KBM-7 (cell line): ENCODE results near the gene PPP3CA.
A peak's percentile ranks its signal among the peaks of the same experiment; 100 is the strongest.

Source experiments
- DNase-seq: peaks from one replicate; pipeline ENCODE4 v3.0.0-alpha.2; 2015
- in situ Hi-C: fragments of 300-500 bp; cut with MboI; formaldehyde crosslinking; loops from 2 replicates; pipeline ENCODE4 v1.14.3; 2020; ENCODE audit warnings: low sequenced_read_pairs, low pct_unique_long_range_greater_than_20kb, mixed read lengths

Gene PPP3CA

DNA sequence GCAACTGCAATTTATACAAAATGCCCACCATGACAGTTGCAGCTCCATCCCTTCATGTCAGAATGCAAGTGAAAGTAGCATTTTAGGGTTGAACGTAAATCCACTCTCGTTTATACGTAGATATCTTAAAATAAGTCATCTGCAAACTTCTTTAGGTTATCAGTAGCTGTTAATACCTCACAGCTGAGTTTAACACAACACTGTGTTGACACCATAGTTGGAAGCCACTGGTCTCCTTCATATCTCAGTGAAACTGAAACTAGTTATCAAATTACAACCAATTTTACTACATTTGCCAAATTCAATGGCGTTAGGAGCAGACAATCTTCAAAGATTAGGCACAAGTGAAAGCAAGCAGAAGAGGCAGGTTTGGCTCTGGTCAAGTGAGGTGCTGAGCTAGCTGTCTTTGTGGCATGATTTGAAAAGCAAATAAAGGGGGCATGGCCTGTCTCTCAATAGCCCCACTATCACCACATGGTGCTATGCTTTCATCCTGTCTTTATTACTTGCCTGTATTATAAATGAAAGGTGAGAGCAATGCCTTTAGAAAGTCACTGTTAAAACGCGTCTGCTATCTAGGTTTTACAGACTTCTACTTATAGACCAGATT lies 12.3 kb downstream of the PPP3CA start:
- in situ Hi-C loops: no loop called here
- DNase-seq: no peak

DNA sequence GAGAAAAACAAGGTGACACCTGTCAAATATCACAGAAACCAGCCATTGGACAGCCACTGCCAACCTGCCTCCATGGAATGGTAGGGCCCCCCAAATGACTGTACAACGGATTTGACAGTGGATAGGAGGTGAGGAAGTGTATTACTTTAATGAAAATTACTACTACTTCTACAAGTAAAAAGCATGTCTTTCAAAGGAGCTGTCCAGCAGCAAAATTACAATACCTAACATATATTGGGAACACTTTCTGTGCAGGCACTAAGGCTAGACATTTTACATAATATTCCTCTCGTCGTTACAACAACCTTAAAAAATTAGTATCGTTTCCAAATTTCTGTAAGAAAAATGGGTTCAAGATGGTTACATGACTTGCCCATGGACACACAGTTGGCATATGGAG lies 14.9 kb downstream of the PPP3CA start:
- DNase-seq: no peak
- in situ Hi-C loops: no loop called here

DNA sequence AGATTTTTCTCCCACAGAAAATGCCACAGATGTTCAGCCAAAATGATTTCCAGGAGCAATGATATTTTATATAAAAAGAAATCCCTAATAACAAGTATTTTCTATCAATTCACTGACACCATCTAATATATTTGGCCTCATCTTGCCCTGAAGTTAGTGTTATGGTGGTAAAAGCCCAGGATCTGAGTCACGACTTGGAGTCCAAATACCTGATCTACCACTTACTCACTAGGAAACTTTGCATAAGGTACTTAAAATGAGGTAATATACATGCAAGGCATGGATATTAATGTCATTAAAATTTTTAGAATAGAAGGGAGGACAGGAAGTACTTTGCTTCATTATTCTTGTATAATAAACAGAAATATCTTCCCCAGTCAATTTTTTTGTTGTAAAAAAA lies 16.3 kb downstream of the PPP3CA start:
- in situ Hi-C loops: no loop called here
- DNase-seq: no peak

DNA sequence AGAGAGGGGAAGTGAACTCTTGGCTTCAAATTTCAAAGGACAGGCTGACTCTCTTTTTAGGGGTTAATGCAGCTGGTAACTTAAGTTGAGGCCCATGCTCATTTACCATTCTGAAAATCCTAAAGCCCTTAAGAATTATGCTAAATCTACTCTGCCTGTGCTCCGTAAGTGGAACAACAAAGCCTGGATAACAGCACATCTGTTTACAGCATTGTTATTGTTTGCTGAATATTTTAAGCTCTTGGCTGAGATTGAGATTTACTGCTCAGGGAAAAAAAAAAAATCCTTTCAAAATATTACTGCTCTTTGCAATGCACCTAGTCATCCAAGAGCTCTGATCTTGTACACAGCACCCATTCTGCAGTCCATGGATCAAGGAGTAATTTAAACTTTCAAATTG lies 17.7 kb downstream of the PPP3CA start:
- DNase-seq: no peak

DNA sequence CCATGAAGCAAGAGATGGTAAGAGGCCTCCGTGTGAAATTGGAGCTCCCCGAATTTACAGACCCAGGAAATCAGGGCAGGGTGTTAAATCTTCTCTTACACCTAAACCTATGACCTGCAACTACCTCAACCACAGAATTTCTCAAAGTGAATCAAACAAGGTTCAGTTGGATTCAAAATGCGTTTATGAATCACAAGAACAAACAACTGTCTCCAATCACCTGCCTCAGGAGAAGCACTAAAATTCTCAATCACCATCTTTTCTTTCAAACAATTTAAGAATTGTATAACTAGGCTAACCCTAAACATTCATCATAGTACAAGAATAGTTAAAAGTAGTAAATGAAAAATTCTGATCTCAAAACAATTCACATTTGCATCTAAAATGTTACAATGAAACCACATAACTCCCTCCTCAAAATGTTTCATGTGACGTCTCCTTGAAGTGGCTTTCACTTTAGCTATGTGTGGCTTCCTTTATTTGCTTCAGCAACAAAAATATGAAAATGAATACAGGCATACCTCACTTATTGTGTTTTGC lies 19.2 kb downstream of the PPP3CA start:
- no peak for DNase-seq
- in situ Hi-C loops: no loop called here

More for the DNA sequence above, 17.7 kb downstream of the PPP3CA start:
- in situ Hi-C loops: no loop called here

DNA sequence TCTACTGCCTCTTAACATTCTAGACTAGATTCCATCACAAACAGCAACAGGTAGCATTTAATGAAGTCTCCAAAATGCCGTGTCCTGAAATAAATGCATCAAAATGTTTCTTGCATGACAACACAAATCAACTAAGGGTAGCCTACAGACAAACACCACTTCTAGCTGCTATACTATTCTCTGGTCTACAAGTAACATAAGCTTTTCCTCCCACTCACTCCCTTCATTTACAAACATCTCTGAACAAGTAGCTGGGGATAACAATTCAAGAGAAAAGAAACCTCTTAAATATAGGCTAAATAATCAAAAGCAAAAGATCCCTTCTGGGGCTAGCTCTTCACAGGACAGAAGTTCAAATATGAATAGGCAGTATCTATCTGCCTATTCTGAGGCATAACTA lies 20.8 kb downstream of the PPP3CA start:
- in situ Hi-C loops: no loop called here
- DNase-seq: no peak

DNA sequence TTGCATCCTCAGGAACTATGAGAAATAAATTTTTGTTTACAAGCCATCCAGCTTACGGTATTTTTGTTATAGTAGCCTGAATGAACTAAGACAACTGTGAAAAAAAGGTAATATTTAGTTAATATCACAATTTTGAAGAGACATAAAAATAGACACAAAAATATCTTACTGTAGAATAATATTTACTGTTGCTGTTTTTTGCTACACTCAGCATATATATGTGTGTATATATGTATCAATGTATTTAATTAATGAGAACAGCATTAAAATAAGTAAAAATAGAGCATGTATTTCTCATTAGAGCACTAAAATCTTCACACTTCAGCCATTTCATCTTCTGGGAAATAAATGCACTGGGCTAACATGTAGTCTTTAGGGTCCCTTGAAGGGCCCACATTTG lies 24.6 kb downstream of the PPP3CA start:
- in situ Hi-C loops: no loop called here
- DNase-seq: no peak

DNA sequence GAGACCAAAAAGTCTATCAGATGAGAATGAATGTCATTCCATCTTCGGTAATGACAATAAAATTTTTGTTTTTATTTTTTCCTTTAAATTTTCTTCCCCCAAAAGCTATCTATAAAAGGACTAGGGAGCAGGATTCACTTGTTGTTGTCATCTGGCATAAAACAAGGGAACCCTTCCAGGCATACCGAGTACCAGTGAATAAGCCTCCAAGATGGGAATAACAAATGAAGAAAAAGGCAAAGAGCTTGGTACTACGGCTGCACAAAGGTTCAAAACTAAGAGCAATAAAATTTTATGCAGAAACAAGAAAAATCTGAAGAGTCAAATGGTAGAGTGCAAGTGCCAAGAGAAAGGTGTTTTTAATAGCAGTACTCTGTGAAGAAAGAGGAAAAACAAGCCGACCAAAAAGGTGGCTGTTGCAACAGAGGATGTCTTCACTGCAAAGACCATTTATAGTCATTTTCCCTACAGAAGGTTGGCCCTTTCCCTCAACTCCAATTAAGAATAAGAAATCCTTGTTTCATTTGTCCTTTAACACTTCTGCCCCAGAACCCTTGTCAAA lies 25.8 kb downstream of the PPP3CA start:
- in situ Hi-C loops: no loop called here
- no peak for DNase-seq

DNA sequence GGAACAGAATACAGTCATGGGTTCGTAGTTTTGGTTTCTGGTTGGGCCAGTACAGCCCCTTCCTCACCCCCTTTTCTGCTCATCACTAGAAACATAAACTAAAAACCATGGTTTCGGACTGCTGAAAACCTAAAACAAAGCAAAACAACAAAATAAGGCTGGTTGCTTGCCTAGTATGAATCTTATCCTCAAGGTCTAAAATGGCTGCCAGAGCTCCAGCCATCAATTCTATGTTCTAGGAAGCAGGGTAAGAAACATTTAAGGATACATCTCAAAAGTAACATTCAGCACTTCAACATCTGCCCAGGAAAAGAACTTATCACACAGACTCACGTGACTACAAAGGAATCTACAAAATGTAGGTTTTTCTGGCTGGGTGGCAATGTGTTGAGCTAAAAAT lies 31.5 kb downstream of the PPP3CA start:
- in situ Hi-C loops: no loop called here
- DNase-seq: no peak

DNA sequence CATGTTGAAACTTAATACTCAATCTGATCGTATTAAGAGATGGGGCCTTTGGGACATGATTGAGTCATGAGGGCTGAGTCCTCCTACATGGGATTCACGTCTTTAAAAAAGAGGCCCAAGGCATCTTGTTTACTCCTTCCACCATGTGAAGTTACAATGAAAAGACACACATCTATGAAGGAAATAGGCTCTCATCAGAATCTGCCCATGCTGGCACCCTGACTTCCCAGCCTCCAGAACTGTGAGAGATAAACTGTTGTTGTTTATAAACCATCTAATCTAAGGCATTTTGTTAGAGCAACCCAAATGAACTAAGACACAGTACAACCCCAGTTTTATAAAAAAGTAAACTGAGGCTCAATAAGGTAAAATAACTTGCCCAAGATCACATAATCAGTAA lies 32.3 kb downstream of the PPP3CA start:
- no peak for DNase-seq
- in situ Hi-C loops: no loop called here

DNA sequence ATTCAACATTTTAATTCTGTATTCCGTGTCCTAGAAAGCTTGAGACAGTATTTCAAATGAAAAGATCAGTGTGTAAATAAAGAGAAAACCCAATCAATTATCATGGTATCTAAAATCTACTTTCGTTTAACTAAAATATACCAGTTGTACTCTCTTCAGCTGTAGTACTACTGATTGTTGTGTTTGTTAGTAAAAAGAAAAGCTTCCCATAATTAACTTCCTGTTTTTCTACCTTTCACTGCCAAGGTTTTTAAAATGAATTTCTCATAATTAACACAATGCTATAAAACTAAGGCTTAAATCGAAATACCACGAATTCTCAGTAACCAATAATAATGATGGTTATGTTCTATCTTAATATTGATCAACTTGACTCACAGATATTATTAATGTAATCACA lies 37.4 kb downstream of the PPP3CA start:
- DNase-seq: peak; percentile 29
- in situ Hi-C loops: no loop called here

DNA sequence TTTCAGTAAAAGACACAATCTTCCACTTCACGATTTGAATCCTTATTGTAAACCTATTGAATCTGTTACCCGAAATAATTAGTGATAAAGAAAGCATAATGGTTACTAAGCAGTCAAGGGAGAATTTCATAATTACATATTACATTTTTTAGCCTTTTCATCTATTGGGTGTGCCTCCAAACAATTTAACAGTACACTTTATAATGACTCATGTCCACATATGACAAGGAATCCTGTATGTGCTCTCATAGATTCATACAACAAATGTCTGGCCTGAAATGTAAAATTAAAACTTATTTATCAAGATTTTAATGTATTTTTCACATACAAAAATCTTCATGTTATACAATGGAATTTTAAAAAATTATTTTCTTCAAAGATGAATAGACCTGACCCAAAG lies 39.4 kb downstream of the PPP3CA start:
- DNase-seq: no peak
- in situ Hi-C loops: no loop called here

DNA sequence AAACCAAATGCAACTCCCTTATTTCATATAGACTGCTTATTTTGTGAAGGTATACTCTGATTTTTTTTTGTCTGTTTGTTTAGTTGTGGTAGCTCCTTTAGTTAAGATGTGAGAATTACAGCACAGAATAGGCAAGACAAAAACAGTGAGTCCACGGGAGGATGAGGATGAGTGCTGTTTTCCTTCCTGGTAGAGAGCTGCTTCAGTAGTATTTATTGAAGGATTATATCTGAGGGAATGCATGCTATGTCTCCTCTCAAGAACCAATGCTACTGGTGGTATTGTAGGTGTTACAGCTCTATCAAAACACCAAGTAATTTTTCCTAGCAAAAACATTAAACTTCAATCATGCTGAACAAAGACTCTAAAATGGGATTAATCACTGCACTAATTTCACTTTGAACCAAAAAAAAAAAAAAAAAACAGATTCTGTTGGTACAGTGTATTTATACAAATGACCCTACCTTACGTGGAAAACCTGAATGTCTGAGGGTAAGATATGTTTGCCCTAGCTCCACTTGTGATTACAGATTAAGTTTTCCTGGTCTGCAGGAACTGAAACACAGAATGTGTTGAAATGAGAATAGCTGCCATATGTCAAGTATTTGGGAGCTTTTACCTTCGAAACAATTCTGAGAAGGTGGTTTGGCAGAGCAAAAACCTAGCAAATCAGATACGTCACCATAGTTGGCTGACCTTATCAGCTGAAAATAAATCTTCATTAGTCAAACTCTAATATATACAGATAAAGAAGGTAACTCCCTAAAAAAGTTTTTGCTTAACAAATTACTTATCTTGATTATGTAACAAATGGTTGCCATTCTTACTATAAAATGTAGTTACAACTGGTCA lies 40.3 kb downstream of the PPP3CA start:
- in situ Hi-C loops: no loop called here
- DNase-seq: no peak

DNA sequence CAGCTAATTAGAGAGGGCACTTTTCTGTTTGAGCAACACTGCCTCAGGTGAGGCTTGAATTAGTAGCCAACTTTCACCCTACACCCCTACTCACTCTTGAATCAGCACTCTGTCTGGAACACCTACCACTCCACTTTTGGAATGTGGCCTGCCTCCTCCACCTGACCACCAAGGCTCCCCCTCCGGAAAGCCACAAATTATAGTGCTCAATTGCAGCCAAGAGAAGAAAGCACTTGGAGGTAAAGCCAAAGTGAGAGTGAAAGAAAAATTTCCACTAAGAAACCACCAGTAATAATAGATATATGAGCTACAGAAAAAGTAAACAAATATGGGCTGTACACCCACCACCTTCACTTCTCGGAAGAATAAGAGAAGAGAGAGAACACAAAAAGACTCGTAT lies 41.1 kb downstream of the PPP3CA start:
- in situ Hi-C loops: no loop called here
- peak; percentile 63 for DNase-seq

DNA sequence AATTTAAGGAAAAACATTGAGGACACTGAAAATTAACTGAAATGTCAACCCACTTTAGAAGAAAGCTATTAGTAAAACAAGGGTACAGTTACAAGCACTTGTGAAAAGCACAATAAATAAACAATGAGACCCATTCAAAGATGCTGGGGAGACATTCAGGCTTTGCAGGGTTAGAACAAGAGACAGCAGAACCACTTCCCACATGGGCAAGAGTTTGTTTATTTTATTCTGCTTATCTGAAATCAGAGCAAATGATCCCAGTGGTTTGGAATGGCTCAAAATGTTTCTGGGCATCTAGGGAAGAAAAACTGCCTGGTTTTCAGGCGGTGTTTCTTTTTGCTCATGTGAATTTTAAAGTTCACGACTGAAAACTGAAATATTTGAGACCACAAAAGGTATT lies 42.4 kb downstream of the PPP3CA start:
- in situ Hi-C loops: no loop called here
- no peak for DNase-seq

DNA sequence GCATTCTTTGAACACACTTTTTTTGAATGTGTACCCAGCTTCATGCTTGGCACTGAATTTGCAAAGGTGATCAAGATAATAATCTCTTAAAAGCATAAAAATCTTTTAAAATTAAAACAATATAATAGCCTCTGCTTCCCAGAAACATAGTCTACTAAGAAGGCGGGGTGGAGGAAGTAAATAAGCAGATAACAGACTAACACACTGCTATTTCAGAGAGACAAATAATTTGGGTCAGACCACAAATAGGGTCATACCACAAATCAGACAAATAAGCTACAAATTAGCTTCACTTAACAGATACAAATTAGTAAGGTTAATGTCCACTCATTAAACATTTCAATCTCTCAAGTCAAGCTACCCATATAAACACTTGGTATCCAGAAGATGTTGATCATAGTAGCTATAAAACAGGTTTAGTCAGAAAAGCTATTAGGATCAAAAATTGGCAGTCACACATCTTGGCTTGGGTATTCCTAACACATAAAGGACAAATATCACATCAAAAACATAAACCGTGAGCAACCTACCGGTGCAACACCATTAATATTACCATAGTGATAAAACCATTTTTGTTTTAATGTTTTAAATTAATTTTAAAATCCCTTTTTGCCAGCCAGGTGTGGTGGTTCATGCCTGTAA lies 47.3 kb downstream of the PPP3CA start:
- DNase-seq: no peak
- in situ Hi-C loops: no loop called here

DNA sequence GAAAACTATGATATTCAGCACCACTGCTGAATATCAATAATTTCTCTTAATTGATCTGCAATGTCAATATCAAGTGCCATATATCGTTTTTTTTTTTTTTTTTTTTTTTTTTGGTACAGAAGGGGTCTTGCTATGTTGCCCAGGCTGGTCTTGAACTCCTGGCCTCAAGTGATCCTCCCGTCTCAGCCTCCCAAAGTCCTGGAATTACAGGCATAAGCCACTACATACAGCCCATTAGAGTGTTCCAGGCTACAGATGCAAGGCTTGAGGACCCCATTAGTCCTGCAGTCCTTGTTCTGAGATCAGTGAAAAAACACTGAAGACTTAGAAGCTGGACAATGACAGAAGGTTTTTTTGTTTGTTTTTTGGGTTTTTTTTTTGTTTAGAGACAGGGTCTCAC lies 48.3 kb downstream of the PPP3CA start:
- in situ Hi-C loops: no loop called here
- no peak for DNase-seq

DNA sequence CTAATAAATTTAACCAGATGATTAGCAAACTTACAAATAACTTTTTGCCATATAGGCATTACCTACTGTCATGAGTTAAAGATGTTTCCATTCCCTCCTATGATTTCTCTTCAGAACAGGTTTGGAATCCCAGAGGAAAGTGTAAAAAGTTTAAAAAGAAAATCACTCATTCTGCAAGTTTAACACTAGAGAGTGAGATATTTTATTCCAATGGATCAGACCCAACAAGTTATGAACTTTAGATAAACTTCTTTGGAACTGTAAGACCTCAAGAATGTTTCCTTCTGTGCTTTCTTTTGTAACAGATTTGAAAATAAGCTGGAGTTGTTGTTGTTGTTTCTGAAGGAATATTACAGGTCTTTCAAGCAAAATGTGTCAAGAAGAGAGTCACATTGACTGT lies 51.6 kb downstream of the PPP3CA start:
- no peak for DNase-seq
- in situ Hi-C loops: no loop called here

DNA sequence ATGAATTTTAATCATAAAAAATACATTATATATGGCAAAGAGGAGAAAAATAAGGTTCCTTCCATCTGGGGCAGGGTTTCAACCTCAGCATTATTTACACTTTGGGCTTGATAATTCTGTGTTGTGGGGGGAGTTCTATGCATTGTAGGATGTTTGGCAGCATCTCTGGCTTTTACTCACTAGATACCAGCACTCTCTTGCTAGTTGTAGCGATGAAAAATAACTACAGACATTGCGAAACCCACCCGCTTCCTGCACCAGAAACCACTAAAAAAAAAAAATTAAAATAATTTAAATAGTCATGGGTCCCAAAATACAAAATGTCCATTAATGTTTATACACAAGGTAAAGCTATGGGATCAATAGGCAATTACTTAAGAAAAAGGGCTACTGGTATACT lies 52.7 kb downstream of the PPP3CA start:
- in situ Hi-C loops: no loop called here
- DNase-seq: no peak

DNA sequence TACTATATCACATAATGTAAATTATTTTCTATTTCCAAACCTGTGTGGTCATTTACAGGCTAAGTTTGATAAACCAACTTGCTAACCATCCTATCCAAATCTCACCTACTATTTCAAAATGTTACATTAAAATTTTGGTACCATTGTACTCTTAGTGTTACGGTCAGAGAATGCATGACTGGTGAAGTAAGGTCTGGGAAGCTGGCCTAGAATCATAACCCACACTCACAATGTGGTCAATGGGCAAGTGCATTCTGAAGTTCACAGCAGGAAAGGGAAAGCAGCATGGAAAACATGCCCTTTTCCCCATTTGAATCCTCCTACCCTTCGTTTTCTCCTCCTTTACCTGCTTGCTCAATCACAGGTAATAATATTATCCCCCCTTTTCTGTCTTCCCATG lies 54.4 kb downstream of the PPP3CA start:
- in situ Hi-C loops: no loop called here
- no peak for DNase-seq
